BE2C (cell line): Measurements from ENCODE around the gene TMPRSS2.

ENCODE experiments used
- DNase-seq: peaks from one replicate; pipeline ENCODE4 v3.0.0-alpha.2; 2020
- H3K27me3 ChIP-seq: fragments of 250-450 bp; sonication (Bioruptor Pico); 2 replicates; pipeline ENCODE4 v1.5.1; 2020; ENCODE audit warnings: mild to moderate bottlenecking
- H3K36me3 ChIP-seq: fragments of 250-450 bp; sonication (Bioruptor Pico); 2 replicates; pipeline ENCODE4 v1.5.1; 2020; ENCODE audit warnings: mild to moderate bottlenecking
- H3K4me1 ChIP-seq: fragments of 250-450 bp; sonication (Bioruptor Pico); 2 replicates; pipeline ENCODE4 v1.5.1; 2020
- H3K4me3 ChIP-seq: 2 replicates; pipeline ENCODE4 v1.5.1; 2011; ENCODE audit warnings: low read depth, low read length
- H3K9me3 ChIP-seq: fragments of 250-450 bp; sonication (Bioruptor Pico); 2 replicates; pipeline ENCODE4 v1.5.1; 2020
- CTCF ChIP-seq: IDR thresholded peaks from 2 replicates; pipeline ENCODE4 v1.5.1; 2012; ENCODE audit warnings: mild to moderate bottlenecking, low read depth, low read length

Gene TMPRSS2

GRCh38 chr21:41435706-41436105, 72.3 kb downstream of the TMPRSS2 start:
- H3K27me3 ChIP-seq: no peaks in the 10 kb centered on the region
- TF ChIP-seq CTCF: no peak
- no peaks in the 10 kb centered on the region for H3K36me3 ChIP-seq
- H3K9me3 ChIP-seq: no peaks in the 10 kb centered on the region
- H3K4me1 ChIP-seq: no peaks in the 10 kb centered on the region
- no peak for DNase-seq
- H3K4me3 ChIP-seq: no peak overlapping the region

GRCh38 chr21:41433566-41433965, 74.4 kb downstream of the TMPRSS2 start:
- no peaks in the 10 kb centered on the region for H3K4me1 ChIP-seq
- no peaks in the 10 kb centered on the region for H3K36me3 ChIP-seq
- H3K27me3 ChIP-seq: no peaks in the 10 kb centered on the region
- no peak for TF ChIP-seq CTCF
- no peak overlapping the region for H3K4me3 ChIP-seq
- H3K9me3 ChIP-seq: no peaks in the 10 kb centered on the region
- no peak for DNase-seq

- no peak for TF ChIP-seq CTCF
- H3K27me3 ChIP-seq: no peaks in the 10 kb centered on the region
- no peak for DNase-seq
- no peak overlapping the region for H3K4me3 ChIP-seq
- no peaks in the 10 kb centered on the region for H3K36me3 ChIP-seq
- no peaks in the 10 kb centered on the region for H3K4me1 ChIP-seq
- no peaks in the 10 kb centered on the region for H3K9me3 ChIP-seq
Measured at GRCh38 chr21:41432562-41433460, 75.1 kb downstream of the TMPRSS2 start.

- H3K27me3 ChIP-seq: no peaks in the 10 kb centered on the region
- no peak overlapping the region for H3K4me3 ChIP-seq
- DNase-seq: peak; percentile 22
- no peaks in the 10 kb centered on the region for H3K36me3 ChIP-seq
- no peak for TF ChIP-seq CTCF
- no peaks in the 10 kb centered on the region for H3K4me1 ChIP-seq
- no peaks in the 10 kb centered on the region for H3K9me3 ChIP-seq
Measured at GRCh38 chr21:41431788-41432548, 76.0 kb downstream of the TMPRSS2 start.

GRCh38 chr21:41429925-41430491, 78.0 kb downstream of the TMPRSS2 start:
- DNase-seq: no peak
- Histone ChIP-seq H3K4me1 (no peaks in the 10 kb centered on the region), H3K9me3 (no peaks in the 10 kb centered on the region), H3K27me3 (no peaks in the 10 kb centered on the region), H3K4me3 (no peak overlapping the region), H3K36me3 (no peaks in the 10 kb centered on the region)
- no peak for TF ChIP-seq CTCF
